PFSK-1 (cell line): ENCODE measurements around the gene ZCCHC14.

Experiments used
- FOXP2 ChIP-seq: optimal IDR thresholded peaks from 2 replicates; pipeline ENCODE3; 2011; ENCODE audit warnings: borderline replicate concordance, control low read depth, inconsistent platforms; ENCODE audit not compliant: insufficient read depth; ENCODE audit errors: extremely low read length, extremely low read depth
- POLR2AphosphoS5 ChIP-seq: IDR thresholded peaks from 2 replicates; pipeline ENCODE4 v1.6.1; 2012; ENCODE audit warnings: low read depth, mild to moderate bottlenecking, control low read depth, low read length, moderate library complexity
- REST ChIP-seq, 2 experiments: IDR thresholded peaks; 2 replicates each; pipeline versions ENCODE4 v1.6.1 to v1.8.0; 2011 to 2012; ENCODE audit warnings: low read depth in 2 of 2, low read length in 2 of 2, control low read depth in 1 of 2, inconsistent platforms in 1 of 2, mild to moderate bottlenecking in 1 of 2, moderate library complexity in 1 of 2; ENCODE audit not compliant: insufficient read depth in 1 of 2
- SIN3A ChIP-seq: IDR thresholded peaks from 2 replicates; pipeline ENCODE4 v1.6.1; 2012; ENCODE audit warnings: mild to moderate bottlenecking, low read length, moderate library complexity, borderline replicate concordance; ENCODE audit not compliant: insufficient read depth
- TAF1 ChIP-seq: IDR thresholded peaks from 2 replicates; pipeline ENCODE4 v1.6.1; 2012; ENCODE audit warnings: low read length, control low read depth, borderline replicate concordance; ENCODE audit not compliant: insufficient read depth

DNA sequence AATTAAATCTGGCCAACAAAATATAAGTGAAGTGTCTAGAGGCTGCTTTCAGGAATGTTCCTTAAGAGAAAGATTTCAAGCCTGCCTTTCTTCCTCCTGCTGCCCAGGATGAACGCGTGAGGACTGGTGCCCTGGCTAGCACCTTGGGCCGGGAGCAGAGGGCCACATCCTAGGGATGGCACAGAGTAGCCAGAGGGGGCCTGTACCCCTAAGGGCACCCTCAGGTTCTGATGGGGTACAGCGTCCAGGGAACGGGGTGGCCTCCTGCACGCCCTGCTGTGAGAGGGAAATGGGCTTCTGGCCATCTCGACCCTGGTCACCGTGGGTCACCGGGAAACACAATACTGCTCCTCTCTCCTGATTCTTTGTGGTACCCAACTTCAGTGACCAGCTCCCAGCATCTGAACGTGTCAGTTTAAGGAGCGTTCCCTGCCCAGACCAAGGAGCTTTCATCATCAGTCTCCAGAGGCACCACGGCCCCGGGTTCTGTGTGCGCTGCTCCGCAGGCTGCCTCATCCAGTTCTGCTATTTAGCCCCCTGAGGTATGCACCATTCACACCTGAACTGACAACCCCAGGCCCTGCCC, 60.4 kb downstream of the ZCCHC14 start:
- TF ChIP-seq SIN3A (no peak), POLR2AphosphoS5 (no peak), REST (IDR thresholded peaks at IDR 0.05; ENCODE audit: insufficient read depth in 1 of 2, low read depth in 2 of 2, low read length in 2 of 2) (no peak), TAF1 (no peak), FOXP2 (no peak)
